Measurements from ENCODE around the gene PTH1R.

PTH1R gene

DNA sequence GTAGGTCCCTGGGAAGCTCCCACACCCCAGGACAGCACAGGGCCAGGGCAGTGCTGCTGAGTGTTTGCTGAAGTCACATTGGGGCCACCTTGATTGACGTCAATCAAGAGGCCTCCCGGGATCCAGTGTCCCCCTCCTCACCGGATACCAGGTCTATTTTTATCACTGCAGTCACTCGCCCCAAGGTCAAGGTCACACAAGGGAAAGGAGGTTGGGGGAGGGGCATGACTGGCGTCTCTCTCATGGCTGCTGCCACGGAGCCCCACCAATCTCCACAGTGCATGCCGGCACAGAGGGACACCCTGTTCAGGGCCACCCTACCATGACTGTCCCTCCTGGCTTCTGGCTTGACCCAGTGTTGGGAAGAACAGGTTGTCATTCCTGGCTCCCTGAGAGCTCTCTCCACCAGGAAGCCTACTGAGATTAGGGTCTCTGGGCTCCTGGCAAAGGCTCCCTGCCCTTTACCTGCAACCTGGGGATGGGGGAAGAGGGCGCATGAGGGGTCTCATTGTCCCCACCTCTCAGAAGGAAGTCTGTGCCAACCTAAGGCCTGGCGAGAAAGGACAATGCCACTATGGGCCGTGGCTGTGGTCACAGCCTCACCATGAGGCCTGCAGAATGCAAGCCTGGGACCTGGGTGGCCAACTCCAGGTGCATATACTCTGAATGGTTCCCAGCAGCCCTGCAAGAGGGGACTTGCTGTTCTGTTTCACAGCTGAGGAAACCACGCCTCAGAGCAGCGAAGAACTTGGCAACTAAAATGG lies 15.7 kb upstream of the PTH1R start:
- no peak overlapping the region for H3K4me3 ChIP-seq (ENCODE audit: low read length)
- no peak for DNase-seq (ENCODE audit: low read depth, low spot score)

DNA sequence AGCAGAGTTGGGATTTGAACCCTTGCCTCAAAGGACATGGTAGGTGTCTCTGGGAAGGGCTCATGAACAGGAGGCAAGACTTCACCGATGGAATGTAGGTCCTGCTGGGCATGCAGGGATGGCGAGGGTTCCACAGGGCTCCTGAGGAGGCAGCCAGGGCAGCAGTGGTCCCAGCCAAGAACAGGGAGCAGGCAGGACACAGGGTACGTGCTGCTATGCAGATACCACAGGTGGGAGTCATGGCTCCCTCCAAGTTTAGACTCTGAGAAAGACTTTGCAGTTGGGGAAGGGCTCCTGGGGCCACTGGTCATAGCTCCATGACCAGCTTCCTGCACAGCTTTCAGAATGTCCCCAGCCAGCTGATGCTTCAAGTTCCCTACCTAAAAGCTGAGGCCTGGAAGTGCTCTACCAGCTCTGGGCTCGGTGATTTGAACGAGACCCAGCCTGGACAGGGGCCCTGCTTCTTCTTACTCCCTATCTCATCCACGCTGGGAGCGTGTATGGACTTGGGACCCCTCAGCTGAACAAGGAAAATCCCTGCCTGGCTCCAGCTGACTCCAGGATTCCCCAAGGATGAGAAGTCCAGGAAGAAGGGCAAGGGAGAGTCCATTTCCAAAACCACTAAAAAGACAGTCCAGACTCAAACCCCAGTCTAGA lies 15.0 kb upstream of the PTH1R start:
- H3K4me3 ChIP-seq (ENCODE audit: low read length): no peak overlapping the region
- DNase-seq (ENCODE audit: low read depth, low spot score): no peak

DNA sequence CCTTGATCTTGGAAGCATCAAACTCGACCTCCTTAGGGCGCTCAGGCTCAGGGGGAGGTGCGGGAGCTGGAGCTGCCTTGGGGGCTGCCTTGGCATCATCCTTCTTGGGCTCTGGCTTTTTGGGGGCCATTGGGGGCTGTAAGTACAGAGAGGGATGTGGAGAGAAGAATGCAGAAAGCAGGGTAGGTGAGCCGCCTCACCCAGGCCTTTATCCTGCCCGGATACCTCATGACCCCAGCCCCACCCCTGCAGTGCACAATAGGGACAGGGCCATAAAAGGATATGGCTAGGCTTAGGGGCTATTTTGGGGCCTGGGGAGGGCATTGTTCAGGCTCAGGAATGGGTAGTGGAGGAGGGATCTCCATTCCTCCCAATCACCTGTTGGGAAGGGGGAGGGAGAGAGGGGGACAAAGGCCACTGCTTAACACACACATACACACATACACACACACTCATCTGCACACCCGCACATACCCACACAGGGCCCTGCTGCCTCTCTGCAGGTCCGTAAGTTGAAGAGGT lies 14.2 kb upstream of the PTH1R start, which contains the start of gene MYL3:
MYL3 (minus strand) TSS at position 184 of the 522 bp plus-strand sequence; CDS start at position 130, 54 bp downstream.
- DNase-seq (ENCODE audit: low read depth, low spot score): no peak
- H3K4me3 ChIP-seq (ENCODE audit: low read length): no peak within 1 kb of the TSS

- DNase-seq (ENCODE audit: low read depth, low spot score): no peak
- H3K4me3 ChIP-seq (ENCODE audit: low read length): no peak overlapping the region
Measured at GRCh38 chr3:46864061-46864881, 13.2 kb upstream of the PTH1R start.

DNA sequence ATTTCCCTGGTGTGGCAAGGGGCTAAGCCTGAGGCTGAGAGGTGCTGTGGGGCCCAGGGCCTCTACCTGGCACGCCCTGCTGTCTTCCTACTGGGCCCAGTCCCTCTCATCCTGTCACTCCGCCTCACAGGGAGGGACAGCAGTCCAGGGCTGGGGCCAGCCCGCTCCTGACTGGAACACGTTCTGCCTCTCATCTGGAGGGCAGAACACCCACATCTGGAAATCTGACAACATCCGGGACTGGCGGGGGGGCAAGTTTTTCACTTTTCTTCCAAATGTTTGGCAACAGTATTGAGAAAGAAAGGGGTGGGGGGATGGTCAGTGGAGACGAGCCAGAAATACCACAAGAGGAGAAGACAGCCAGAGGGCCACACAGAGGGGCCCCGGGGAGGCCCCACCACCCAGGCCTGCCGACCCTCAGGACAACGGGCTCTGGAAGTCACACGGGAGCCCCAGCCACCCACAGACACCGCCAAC lies 12.5 kb upstream of the PTH1R start:
- no peak for DNase-seq (ENCODE audit: low read depth, low spot score)
- no peak overlapping the region for H3K4me3 ChIP-seq (ENCODE audit: low read length)

- H3K4me3 ChIP-seq (ENCODE audit: low read length): no peak overlapping the region
- DNase-seq (ENCODE audit: low read depth, low spot score): no peak
Measured at GRCh38 chr3:46865546-46865945, 12.0 kb upstream of the PTH1R start.

- H3K4me3 ChIP-seq (ENCODE audit: low read length): no peak overlapping the region
- no peak for DNase-seq (ENCODE audit: low read depth, low spot score)
Measured at GRCh38 chr3:46866032-46866595, 11.4 kb upstream of the PTH1R start.

DNA sequence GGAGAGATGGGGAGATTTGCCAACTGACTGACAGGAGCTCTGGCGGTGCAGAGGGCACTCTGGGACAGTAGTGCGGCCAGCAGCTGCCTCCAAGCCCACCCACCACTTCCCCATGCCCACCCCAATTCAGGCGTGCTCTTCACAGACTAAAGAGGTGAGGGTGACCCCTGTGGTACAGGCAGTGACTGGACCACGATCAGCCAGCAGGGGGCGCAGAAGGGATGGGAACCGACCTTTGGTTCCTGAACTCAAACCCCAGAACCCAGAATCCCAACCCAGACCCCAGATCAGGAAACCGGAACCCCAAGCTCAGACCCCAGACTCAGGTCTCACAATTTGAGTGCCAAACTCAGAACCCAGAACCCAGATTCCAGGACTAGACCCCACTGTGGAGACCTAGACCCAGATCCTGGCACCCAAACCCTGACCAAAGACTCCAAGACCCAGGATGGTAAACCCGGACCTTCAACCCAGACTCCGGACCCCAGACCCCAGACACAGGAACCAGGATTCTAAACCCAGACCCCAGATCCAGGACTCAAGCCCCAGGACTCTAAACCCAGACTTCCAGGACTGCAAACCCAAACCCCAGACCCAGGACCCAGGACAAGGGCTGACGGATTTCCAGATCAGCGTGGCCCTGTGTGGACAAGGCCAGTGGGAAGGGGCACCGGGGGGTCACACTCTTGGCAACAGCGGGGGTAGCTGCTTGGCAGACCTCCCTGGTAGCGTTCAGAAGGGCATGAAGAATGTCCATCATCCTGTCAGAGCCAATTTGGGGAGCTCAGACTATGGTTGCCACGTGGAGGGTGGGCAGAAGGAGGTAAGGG lies 10.6 kb upstream of the PTH1R start:
- no peak overlapping the region for H3K4me3 ChIP-seq (ENCODE audit: low read length)
- DNase-seq (ENCODE audit: low read depth, low spot score): peak; percentile 14

GRCh38 chr3:46867550-46867898 lies 10.0 kb upstream of the PTH1R start:
- no peak overlapping the region for H3K4me3 ChIP-seq (ENCODE audit: low read length)
- no peak for DNase-seq (ENCODE audit: low read depth, low spot score)

GRCh38 chr3:46868287-46868686 lies 9.2 kb upstream of the PTH1R start:
- DNase-seq (ENCODE audit: low read depth, low spot score): no peak

DNA sequence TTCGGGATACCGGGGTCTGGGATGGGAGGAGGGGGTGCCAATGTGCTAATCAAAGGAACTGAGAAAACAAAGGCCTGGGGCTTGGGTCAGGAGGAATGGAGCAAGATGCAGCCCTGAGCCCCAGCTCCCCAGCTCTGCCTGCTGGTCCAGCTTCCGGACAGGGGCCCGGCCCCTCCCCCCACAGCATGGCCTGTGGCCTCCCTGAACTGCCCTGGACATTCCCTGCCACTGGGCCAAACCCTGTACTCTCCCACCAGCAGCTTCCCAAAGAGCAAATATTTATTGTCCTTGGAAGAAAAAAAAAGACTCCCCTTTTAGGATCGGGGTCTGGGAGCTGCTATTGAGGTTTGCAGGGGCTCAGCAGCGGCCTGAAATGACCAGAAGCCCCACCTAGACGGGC lies 8.6 kb upstream of the PTH1R start:
- H3K4me3 ChIP-seq (ENCODE audit: low read length): no peak overlapping the region
- no peak for DNase-seq (ENCODE audit: low read depth, low spot score)

More at GRCh38 chr3:46868287-46868686, 9.2 kb upstream of the PTH1R start:
- no peak overlapping the region for H3K4me3 ChIP-seq (ENCODE audit: low read length)

DNA sequence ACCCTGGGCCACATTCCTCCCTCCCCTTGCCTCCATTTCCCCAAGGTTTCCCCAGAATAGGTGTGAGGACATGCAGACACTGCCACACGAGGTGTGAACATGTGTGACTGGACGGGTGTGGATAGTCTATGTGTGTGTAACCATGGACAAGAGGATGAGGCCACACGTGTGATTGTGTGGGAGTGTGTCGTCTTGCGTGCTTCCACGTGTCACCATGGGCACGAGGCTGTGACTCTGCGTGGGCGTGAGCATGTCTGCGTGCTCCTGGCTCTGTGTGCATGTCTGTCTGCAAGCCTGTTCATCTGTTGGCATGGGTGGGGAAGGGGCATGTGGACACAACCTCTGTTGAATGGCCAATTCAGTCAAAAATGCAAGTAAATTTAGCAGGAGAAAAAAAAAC lies 8.1 kb upstream of the PTH1R start:
- H3K4me3 ChIP-seq (ENCODE audit: low read length): no peak overlapping the region
- no peak for DNase-seq (ENCODE audit: low read depth, low spot score)

- DNase-seq (ENCODE audit: low read depth, low spot score): no peak
- H3K4me3 ChIP-seq (ENCODE audit: low read length): no peak overlapping the region
Measured at GRCh38 chr3:46870651-46871050, 6.9 kb upstream of the PTH1R start.

GRCh38 chr3:46871222-46871621 lies 6.3 kb upstream of the PTH1R start:
- no peak for DNase-seq (ENCODE audit: low read depth, low spot score)
- no peak overlapping the region for H3K4me3 ChIP-seq (ENCODE audit: low read length)

- no peak overlapping the region for H3K4me3 ChIP-seq (ENCODE audit: low read length)
- DNase-seq (ENCODE audit: low read depth, low spot score): no peak
Measured at GRCh38 chr3:46873521-46873920, 4.0 kb upstream of the PTH1R start.

GRCh38 chr3:46874430-46874829 lies 3.1 kb upstream of the PTH1R start:
- DNase-seq (ENCODE audit: low read depth, low spot score): no peak
- no peak overlapping the region for H3K4me3 ChIP-seq (ENCODE audit: low read length)

DNA sequence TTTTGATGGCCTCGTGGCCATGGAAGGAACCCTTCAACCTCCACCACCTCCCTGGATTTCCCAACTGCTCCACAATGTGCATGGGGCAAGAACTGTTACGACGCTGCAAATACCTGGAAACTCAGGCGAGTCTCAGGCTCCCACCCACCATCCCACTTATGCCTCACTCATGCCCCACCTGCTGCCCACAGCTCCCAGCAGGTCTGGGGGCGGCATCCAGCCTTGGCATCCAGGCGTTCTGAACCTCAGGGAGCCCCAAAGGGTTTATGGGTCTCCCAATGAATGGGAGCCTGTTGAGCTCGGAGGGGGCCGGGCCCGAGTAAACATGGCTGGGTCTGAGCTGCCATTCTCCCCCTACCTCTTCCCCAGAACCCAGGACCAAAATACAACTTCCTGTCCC lies 2.0 kb upstream of the PTH1R start:
- DNase-seq (ENCODE audit: low read depth, low spot score): no peak
- H3K4me3 ChIP-seq (ENCODE audit: low read length): no peak overlapping the region

Measured in Jurkat, Clone E6-1 (cell line).